Colonic mucosa (tissue), 4 donors: ENCODE results near the gene SMC3. TPM values are rescaled to one million over a fixed set of nuclear protein-coding genes. Genes with fewer than 3 reads are reported as not detected.

Source experiments
- DNase-seq: peaks from one replicate; pipeline ENCODE4 v3.0.0-alpha.2; 2020
- H3K27ac ChIP-seq: fragments of 200-600 bp; one replicate; pipeline ENCODE4 v1.8.0; 2021
- H3K27me3 ChIP-seq: fragments of 200-600 bp; one replicate; pipeline ENCODE4 v1.8.0; 2021
- H3K36me3 ChIP-seq: fragments of 200-600 bp; one replicate; pipeline ENCODE4 v1.8.0; 2021
- H3K4me1 ChIP-seq: fragments of 200-600 bp; one replicate; pipeline ENCODE4 v1.8.0; 2021; ENCODE audit warnings: mild to moderate bottlenecking
- H3K4me3 ChIP-seq: fragments of 200-600 bp; one replicate; pipeline ENCODE4 v1.8.0; 2021
- H3K9ac ChIP-seq, 2 donors: one replicate each; pipeline ENCODE4 v1.7.0; 2013; ENCODE audit warnings: control low read depth in 2 of 2, low read depth in 2 of 2, low read length in 2 of 2
- H3K9me3 ChIP-seq: fragments of 200-600 bp; one replicate; pipeline ENCODE4 v1.8.0; 2021
- intact Hi-C: fragments of 100-400 bp; cut with DNase I; formaldehyde crosslinking; loops from one replicate; pipeline ENCODE4 v1.14.1; 2022
- total RNA-seq, 2 donors: library from RNA; stranded (reverse); fragmentation: NEBNext Ultra II Directional in 1 of 2; extraction: Animal tissue kit (Norgen Biotek cat#: 25700) in 1 of 2; gene quantifications; one replicate each; pipeline ENCODE4 v1.2.1, GENCODE V29; 2021
- TF ChIP-seq, protein P1 (sequence below): fragments of 200-600 bp; IDR thresholded peaks from one replicate; pipeline ENCODE4 v1.8.0; 2022; ENCODE audit warnings: antibody characterized with exemption, mild to moderate bottlenecking
- donor health status: healthy.
- donor health status: DM: no; HTN: no; CAD: no.
- donor health status: DM: no; HTN: no; CAD: no.

The SMC3 gene
- total RNA-seq, 2 donors from 2014 or later = 26.9 to 33.0 TPM

DNA sequence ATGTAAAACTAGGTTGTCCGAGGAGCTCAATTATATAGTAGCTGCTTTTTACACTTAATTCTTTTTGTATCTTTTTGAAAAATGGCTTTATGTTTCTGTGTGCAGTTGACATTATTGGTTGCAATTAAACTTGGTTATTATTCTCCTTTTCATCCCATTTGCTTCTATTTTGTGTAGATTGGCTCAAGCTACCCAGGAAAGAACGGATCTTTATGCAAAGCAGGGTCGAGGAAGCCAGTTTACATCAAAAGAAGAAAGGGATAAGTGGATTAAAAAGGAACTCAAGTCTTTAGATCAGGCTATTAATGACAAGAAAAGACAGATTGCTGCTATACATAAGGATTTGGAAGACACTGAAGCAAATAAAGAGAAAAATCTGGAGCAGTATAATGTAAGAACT, 16.5 kb downstream of the SMC3 start:
- peaks cover 10% of the 10 kb centered on the region for H3K36me3 ChIP-seq

DNA sequence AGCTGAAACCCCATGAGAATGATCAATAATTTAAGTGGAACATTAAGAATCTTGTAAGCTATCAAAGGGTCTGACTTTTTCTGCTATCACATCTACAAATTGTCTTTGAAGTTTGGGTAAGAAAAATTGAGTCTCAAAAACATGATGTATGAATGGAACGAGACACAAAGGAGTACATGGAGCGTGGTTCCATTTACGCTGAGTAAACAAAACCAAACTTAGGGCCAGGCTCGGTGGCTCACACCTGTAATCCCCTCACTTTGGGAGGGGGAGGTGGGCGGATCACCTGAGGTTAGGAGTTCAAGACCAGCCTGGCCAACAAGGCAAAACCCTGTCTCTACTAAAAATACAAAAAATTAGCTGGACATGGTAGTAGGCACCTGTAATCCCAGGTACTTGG, 24.3 kb downstream of the SMC3 start:
- TF ChIP-seq, protein P1, sequence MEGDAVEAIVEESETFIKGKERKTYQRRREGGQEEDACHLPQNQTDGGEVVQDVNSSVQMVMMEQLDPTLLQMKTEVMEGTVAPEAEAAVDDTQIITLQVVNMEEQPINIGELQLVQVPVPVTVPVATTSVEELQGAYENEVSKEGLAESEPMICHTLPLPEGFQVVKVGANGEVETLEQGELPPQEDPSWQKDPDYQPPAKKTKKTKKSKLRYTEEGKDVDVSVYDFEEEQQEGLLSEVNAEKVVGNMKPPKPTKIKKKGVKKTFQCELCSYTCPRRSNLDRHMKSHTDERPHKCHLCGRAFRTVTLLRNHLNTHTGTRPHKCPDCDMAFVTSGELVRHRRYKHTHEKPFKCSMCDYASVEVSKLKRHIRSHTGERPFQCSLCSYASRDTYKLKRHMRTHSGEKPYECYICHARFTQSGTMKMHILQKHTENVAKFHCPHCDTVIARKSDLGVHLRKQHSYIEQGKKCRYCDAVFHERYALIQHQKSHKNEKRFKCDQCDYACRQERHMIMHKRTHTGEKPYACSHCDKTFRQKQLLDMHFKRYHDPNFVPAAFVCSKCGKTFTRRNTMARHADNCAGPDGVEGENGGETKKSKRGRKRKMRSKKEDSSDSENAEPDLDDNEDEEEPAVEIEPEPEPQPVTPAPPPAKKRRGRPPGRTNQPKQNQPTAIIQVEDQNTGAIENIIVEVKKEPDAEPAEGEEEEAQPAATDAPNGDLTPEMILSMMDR = no peak
- H3K36me3 ChIP-seq = peaks cover 24% of the 10 kb centered on the region
- intact Hi-C loops = no loop called here
- no peak for DNase-seq
- H3K4me3 ChIP-seq = no peak overlapping the region
- H3K27ac ChIP-seq = no peak overlapping the region
- no peak overlapping the region for H3K9ac ChIP-seq
- no peaks in the 10 kb centered on the region for H3K27me3 ChIP-seq
- H3K4me1 ChIP-seq = no peaks in the 10 kb centered on the region
- H3K9me3 ChIP-seq = no peaks in the 10 kb centered on the region

More for the DNA sequence above, 16.5 kb downstream of the SMC3 start:
- Histone ChIP-seq H3K4me1 (no peaks in the 10 kb centered on the region), H3K27ac (no peak overlapping the region), H3K9ac (no peak overlapping the region), H3K4me3 (no peak overlapping the region), H3K27me3 (no peaks in the 10 kb centered on the region), H3K9me3 (no peaks in the 10 kb centered on the region)
- TF ChIP-seq, protein P1 = no peak
- intact Hi-C loops = loop anchor here (10.0 kb wide), 1 partner anchor 301 kb away; no protein-coding TSS in a partner anchor
- no peak for DNase-seq

DNA sequence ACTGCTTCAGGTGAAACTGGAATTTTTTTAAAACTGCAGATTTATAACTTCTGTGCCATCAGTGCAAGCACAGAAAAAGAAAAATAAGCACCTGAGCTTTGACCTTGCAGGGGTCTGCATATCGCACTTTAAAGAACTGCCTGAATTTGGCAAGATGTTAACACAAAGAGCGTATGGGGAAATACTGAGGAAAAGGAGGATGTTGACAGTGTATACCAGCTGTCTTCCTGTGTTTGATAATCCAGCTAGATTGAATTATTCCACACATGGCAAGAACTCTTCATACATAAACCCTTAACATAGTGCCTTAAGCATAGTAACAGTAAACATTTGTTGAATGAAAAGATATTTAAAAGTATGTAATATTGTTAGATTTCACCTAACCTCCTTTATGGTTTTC, 30.0 kb downstream of the SMC3 start:
- Histone ChIP-seq H3K9me3 (no peaks in the 10 kb centered on the region), H3K27me3 (no peaks in the 10 kb centered on the region), H3K36me3 (peaks cover 14% of the 10 kb centered on the region), H3K27ac (no peak overlapping the region), H3K4me1 (no peaks in the 10 kb centered on the region), H3K9ac (no peak overlapping the region), H3K4me3 (no peak overlapping the region)
- no peak for DNase-seq
- intact Hi-C loops = loop anchor here (5.0 kb wide), 1 partner anchor 285 kb away; no protein-coding TSS in a partner anchor
- TF ChIP-seq, protein P1 = no peak

DNA sequence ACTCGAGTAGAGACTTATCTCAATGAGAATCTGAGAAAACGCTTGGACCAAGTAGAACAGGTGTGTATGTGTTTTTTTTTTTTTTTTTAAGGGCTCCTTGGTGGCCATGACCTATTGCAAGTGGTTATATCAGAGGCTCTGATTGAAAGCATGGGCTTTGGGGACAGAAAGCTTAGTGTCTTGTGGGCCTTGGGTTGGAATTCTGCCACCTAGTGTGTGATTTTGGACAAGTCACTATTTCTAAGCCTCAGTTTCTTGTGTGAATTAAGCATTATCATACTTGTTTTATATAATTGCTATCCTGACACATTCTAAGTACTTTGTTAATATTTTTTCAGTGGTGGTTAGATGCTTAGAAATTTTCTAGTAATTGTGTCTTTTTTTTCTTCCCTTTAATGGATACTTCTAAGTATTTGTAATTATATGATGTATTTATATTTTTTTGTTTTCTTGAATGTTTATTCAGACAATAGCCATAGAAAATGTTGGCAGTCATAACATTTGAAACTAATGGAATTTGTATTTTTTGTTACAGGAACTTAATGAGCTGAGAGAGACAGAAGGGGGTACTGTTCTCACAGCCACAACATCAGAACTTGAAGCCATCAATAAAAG, 33.1 kb downstream of the SMC3 start:
- TF ChIP-seq, protein P1 = peak; percentile 24
- Histone ChIP-seq H3K4me3 (no peak overlapping the region), H3K27ac (no peak overlapping the region), H3K27me3 (no peaks in the 10 kb centered on the region), H3K36me3 (peaks cover 17% of the 10 kb centered on the region), H3K4me1 (no peaks in the 10 kb centered on the region), H3K9ac (no peak overlapping the region), H3K9me3 (no peaks in the 10 kb centered on the region)
- no peak for DNase-seq
- intact Hi-C loops = no loop called here

DNA sequence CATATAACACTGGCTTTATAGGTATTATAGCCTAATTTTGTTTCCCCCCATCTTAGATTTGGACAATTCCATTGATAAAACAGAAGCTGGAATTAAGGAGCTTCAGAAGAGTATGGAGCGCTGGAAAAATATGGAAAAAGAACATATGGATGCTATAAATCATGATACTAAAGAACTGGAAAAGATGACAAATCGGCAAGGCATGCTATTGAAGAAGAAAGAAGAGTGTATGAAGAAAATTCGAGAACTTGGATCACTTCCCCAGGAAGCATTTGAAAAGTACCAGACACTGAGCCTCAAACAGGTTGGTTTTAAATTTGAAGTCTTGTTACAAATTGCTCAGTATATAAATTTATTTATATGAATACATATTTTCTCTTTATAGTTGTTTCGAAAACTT, 34.1 kb downstream of the SMC3 start:
- Histone ChIP-seq H3K9ac (no peak overlapping the region), H3K9me3 (no peaks in the 10 kb centered on the region), H3K36me3 (peaks cover 17% of the 10 kb centered on the region), H3K4me1 (no peaks in the 10 kb centered on the region), H3K4me3 (no peak overlapping the region), H3K27me3 (no peaks in the 10 kb centered on the region), H3K27ac (no peak overlapping the region)
- TF ChIP-seq, protein P1 = no peak
- DNase-seq = no peak
- intact Hi-C loops = no loop called here
